NB4 (cell line): ENCODE measurements around the gene YAE1.

Experiments
- POLR2A ChIP-seq: IDR thresholded peaks from 2 replicates; pipeline ENCODE4 v1.6.1; 2011; ENCODE audit warnings: mild to moderate bottlenecking; ENCODE audit not compliant: insufficient read length; ENCODE audit errors: extremely low read depth
- TF ChIP-seq, protein P1 (sequence below): IDR thresholded peaks from one replicate; pipeline ENCODE4 v1.5.1; 2012; ENCODE audit warnings: low read depth, low read length
- TF ChIP-seq, protein P2 (sequence below): IDR thresholded peaks from 2 replicates; pipeline ENCODE4 v1.6.1; 2011; ENCODE audit warnings: low read depth, low read length

DNA sequence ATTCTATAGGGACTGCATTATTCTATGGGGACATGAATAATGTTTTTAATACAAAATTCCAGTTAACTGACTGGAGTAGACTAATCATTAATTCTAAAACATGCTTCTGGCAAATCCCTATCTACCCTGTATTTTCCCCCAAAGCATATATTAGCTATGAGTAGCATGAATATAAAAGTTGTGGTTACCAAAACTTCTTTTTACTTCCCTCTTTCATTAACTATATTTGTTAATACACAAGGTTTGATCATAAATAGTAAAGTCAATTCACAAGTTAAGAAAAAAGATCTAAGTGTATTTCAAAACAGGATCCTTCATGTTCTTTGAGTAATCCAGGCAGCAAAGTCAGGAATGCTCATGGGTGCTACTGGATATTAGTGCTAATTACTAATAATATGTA, 54.3 kb downstream of the YAE1 start:
- TF ChIP-seq, protein P1, sequence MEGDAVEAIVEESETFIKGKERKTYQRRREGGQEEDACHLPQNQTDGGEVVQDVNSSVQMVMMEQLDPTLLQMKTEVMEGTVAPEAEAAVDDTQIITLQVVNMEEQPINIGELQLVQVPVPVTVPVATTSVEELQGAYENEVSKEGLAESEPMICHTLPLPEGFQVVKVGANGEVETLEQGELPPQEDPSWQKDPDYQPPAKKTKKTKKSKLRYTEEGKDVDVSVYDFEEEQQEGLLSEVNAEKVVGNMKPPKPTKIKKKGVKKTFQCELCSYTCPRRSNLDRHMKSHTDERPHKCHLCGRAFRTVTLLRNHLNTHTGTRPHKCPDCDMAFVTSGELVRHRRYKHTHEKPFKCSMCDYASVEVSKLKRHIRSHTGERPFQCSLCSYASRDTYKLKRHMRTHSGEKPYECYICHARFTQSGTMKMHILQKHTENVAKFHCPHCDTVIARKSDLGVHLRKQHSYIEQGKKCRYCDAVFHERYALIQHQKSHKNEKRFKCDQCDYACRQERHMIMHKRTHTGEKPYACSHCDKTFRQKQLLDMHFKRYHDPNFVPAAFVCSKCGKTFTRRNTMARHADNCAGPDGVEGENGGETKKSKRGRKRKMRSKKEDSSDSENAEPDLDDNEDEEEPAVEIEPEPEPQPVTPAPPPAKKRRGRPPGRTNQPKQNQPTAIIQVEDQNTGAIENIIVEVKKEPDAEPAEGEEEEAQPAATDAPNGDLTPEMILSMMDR: no peak
- no peak for TF ChIP-seq POLR2A
- TF ChIP-seq, protein P2, sequence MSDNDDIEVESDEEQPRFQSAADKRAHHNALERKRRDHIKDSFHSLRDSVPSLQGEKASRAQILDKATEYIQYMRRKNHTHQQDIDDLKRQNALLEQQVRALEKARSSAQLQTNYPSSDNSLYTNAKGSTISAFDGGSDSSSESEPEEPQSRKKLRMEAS: no peak
